Fibroblast of lung (primary cell): ENCODE results near the gene DCAF6. TPM values are rescaled to one million over a fixed set of nuclear protein-coding genes. Genes with fewer than 3 reads are reported as not detected.

Source experiments
- DNase-seq, 2 donors: peaks; one replicate each; pipeline versions ENCODE4 v3.0.0 to v3.0.0-alpha.2; 2010; ENCODE audit warnings: low read depth in 2 of 2
- H2AFZ ChIP-seq: 2 replicates; pipeline ENCODE4 v1.5.1; 2012; ENCODE audit warnings: low read length, control low read depth, inconsistent platforms
- H3K27ac ChIP-seq: 2 replicates; pipeline ENCODE4 v1.5.1; 2011; ENCODE audit warnings: low read length, control low read depth; ENCODE audit not compliant: insufficient read depth
- H3K27me3 ChIP-seq: 2 replicates; pipeline ENCODE4 v1.5.1; 2011; ENCODE audit warnings: mild to moderate bottlenecking, low read length; ENCODE audit not compliant: control insufficient read depth, insufficient read depth
- H3K36me3 ChIP-seq: 2 replicates; pipeline ENCODE4 v1.5.1; 2011; ENCODE audit warnings: low read length; ENCODE audit not compliant: control insufficient read depth, insufficient read depth
- H3K4me1 ChIP-seq: 2 replicates; pipeline ENCODE4 v1.5.1; 2011; ENCODE audit warnings: low read length; ENCODE audit not compliant: control insufficient read depth, insufficient read depth; ENCODE audit errors: extremely low read depth
- H3K4me2 ChIP-seq: 2 replicates; pipeline ENCODE4 v1.5.1; 2011; ENCODE audit warnings: low read length, control low read depth; ENCODE audit not compliant: insufficient read depth; ENCODE audit errors: extremely low read depth
- H3K4me3 ChIP-seq, 4 experiments: fragments of 200-600 bp in 1 of 4; sonication (generic) in 1 of 4; replicated peaks in 1 of 4; 2 replicates each; pipeline ENCODE4 v1.5.1; 2011 to 2016; ENCODE audit warnings: low read length in 4 of 4, low read depth in 3 of 4, mild to moderate bottlenecking in 3 of 4, control low read depth in 2 of 4, inconsistent platforms in 1 of 4, mixed read lengths in 1 of 4; ENCODE audit not compliant: insufficient read depth in 1 of 4; ENCODE audit errors: control extremely low read depth in 1 of 4
- H3K79me2 ChIP-seq: 2 replicates; pipeline ENCODE4 v1.5.1; 2012; ENCODE audit warnings: mild to moderate bottlenecking, low read length, inconsistent platforms; ENCODE audit not compliant: control insufficient read depth, insufficient read depth
- H3K9ac ChIP-seq: 2 replicates; pipeline ENCODE4 v1.5.1; 2011; ENCODE audit warnings: mild to moderate bottlenecking, low read length, control low read depth; ENCODE audit not compliant: insufficient read depth
- H3K9me3 ChIP-seq: 2 replicates; pipeline ENCODE4 v1.5.1; 2012; ENCODE audit warnings: low read depth, low read length; ENCODE audit not compliant: control insufficient read depth, insufficient read depth
- H4K20me1 ChIP-seq: 2 replicates; pipeline ENCODE4 v1.5.1; 2011; ENCODE audit warnings: low read length; ENCODE audit not compliant: control insufficient read depth, insufficient read depth; ENCODE audit errors: extremely low read depth
- EZH2 ChIP-seq: IDR thresholded peaks from 2 replicates; pipeline ENCODE4 v1.5.1; 2012; ENCODE audit warnings: low read length, control low read depth, mild to moderate bottlenecking; ENCODE audit errors: missing control alignments
- polyA plus RNA-seq, 2 donors: library from polyadenylated mRNA; depleted of rRNA in 1 of 2; stranded (reverse) in 1 of 2; unstranded in 1 of 2; fragments of >200 nt; gene quantifications; 2 replicates each; pipeline ENCODE4 v1.2.1, GENCODE V29; 2011 to 2012; ENCODE audit warnings: missing spikeins in 1 of 2
- total RNA-seq: library from RNA; depleted of rRNA; stranded (reverse); fragments of >200 nt; gene quantifications from 2 replicates; pipeline ENCODE4 v1.2.1, GENCODE V29; 2014
- TF ChIP-seq, protein P1 (sequence below), 2 donors: IDR thresholded peaks in 1 of 2; conservative IDR thresholded peaks in 1 of 2; 1 replicate in 1 of 2; 2 replicates in 1 of 2; pipeline ENCODE4 v1.5.1; 2011 to 2012; ENCODE audit warnings: low read length in 2 of 2, control low read depth in 1 of 2, inconsistent platforms in 1 of 2, low read depth in 1 of 2, mild to moderate bottlenecking in 1 of 2

DCAF6 gene
- total and polyA plus RNA-seq, 2 donors (not counting 1 experiment from before 2014, with no cell fraction given): 64.4 to 143 TPM

DNA sequence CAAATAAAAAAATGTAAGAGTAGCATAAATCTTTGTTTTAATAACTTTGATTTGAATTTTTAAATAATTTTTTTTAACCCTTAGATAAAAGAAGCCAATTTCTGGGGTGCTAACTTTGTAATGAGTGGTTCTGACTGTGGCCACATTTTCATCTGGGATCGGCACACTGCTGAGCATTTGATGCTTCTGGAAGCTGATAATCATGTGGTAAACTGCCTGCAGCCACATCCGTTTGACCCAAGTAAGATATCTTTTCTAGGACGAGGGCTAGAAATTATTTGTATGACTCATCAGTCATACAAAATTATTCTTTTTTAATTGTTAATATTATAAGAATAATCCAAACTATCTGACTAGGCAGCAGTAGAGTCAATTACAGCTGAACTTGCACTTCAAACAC is 129.0 kb downstream of the DCAF6 start:
- DNase-seq: no peak
- Histone ChIP-seq H3K4me1 (no peaks in the 10 kb centered on the region), H3K27ac (no peak overlapping the region), H3K27me3 (no peaks in the 10 kb centered on the region), H3K4me2 (no peak overlapping the region), H3K9ac (no peak overlapping the region), H3K79me2 (no peaks in the 10 kb centered on the region), H4K20me1 (no peaks in the 10 kb centered on the region), H3K9me3 (no peaks in the 10 kb centered on the region), H2AFZ (no peak overlapping the region), H3K36me3 (no peaks in the 10 kb centered on the region), H3K4me3 (no peak overlapping the region)
- TF ChIP-seq, protein P1, sequence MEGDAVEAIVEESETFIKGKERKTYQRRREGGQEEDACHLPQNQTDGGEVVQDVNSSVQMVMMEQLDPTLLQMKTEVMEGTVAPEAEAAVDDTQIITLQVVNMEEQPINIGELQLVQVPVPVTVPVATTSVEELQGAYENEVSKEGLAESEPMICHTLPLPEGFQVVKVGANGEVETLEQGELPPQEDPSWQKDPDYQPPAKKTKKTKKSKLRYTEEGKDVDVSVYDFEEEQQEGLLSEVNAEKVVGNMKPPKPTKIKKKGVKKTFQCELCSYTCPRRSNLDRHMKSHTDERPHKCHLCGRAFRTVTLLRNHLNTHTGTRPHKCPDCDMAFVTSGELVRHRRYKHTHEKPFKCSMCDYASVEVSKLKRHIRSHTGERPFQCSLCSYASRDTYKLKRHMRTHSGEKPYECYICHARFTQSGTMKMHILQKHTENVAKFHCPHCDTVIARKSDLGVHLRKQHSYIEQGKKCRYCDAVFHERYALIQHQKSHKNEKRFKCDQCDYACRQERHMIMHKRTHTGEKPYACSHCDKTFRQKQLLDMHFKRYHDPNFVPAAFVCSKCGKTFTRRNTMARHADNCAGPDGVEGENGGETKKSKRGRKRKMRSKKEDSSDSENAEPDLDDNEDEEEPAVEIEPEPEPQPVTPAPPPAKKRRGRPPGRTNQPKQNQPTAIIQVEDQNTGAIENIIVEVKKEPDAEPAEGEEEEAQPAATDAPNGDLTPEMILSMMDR (conservative IDR thresholded peaks at IDR 0.05 in 1 of 2, IDR thresholded peaks at IDR 0.05 in 1 of 2; ENCODE audit: low read depth in 1 of 2, low read length in 2 of 2): no peak
- no peak for TF ChIP-seq EZH2

GRCh38 chr1:168069384-168069783 is 132.9 kb downstream of the DCAF6 start:
- Histone ChIP-seq H3K9me3 (no peaks in the 10 kb centered on the region), H3K27ac (no peak overlapping the region), H3K27me3 (no peaks in the 10 kb centered on the region), H4K20me1 (no peaks in the 10 kb centered on the region), H2AFZ (no peak overlapping the region), H3K9ac (no peak overlapping the region), H3K79me2 (no peaks in the 10 kb centered on the region), H3K4me3 (no peak overlapping the region), H3K4me2 (no peak overlapping the region), H3K36me3 (no peaks in the 10 kb centered on the region), H3K4me1 (no peaks in the 10 kb centered on the region)
- TF ChIP-seq EZH2: no peak
- TF ChIP-seq, protein P1 (conservative IDR thresholded peaks at IDR 0.05 in 1 of 2, IDR thresholded peaks at IDR 0.05 in 1 of 2; ENCODE audit: low read depth in 1 of 2, low read length in 2 of 2): no peak
- DNase-seq: no peak

DNA sequence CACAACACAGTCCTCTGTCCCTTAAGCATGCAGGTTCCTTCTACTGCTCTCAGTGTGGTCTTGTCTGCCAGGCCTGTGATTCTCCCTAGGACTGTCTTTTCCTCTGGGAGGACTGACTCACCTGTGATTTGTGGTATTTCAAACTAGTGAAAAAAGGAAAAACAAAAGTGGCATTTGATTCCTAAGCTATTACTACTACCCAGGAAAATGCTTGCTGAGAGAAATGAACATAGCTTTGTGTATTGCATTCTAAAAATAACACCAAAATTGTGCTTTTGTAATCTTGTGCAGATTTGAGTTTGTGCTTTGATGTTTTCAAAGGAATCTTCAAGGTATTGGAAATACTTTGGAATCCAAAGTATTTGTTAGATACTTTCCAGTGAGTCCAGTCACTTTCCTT is 143.3 kb downstream of the DCAF6 start:
- H3K9me3 ChIP-seq: no peaks in the 10 kb centered on the region
- no peak overlapping the region for H3K4me2 ChIP-seq
- H3K27me3 ChIP-seq: no peaks in the 10 kb centered on the region
- H3K36me3 ChIP-seq: peaks cover 1% of the 10 kb centered on the region
- no peak overlapping the region for H3K9ac ChIP-seq
- no peak for TF ChIP-seq EZH2
- TF ChIP-seq, protein P1 (conservative IDR thresholded peaks at IDR 0.05 in 1 of 2, IDR thresholded peaks at IDR 0.05 in 1 of 2; ENCODE audit: low read depth in 1 of 2, low read length in 2 of 2): no peak
- H2AFZ ChIP-seq: no peak overlapping the region
- no peak overlapping the region for H3K27ac ChIP-seq
- peaks cover 19% of the 10 kb centered on the region for H3K4me1 ChIP-seq
- no peaks in the 10 kb centered on the region for H3K79me2 ChIP-seq
- DNase-seq: peak in 1 of 2 donors; percentile 75
- H3K4me3 ChIP-seq: no peak overlapping the region
- no peaks in the 10 kb centered on the region for H4K20me1 ChIP-seq
